Osteoblast (primary cell): ENCODE measurements around the gene NOL4L. TPM values are rescaled to one million over a fixed set of nuclear protein-coding genes. Genes with fewer than 3 reads are reported as not detected.

Experiments
- DNase-seq: peaks from one replicate; pipeline ENCODE4 v3.0.0; 2011; ENCODE audit warnings: low spot score, mixed read lengths; ENCODE audit not compliant: insufficient read length; ENCODE audit errors: missing footprints
- H2AFZ ChIP-seq: 2 replicates; pipeline ENCODE4 v1.6.0; 2011; ENCODE audit warnings: mild to moderate bottlenecking, low read length
- H3K27ac ChIP-seq: 2 replicates; pipeline ENCODE4 v1.5.1; 2011; ENCODE audit warnings: mild to moderate bottlenecking, low read depth, low read length, moderate library complexity
- H3K27me3 ChIP-seq: 2 replicates; pipeline ENCODE4 v1.6.0; 2012; ENCODE audit warnings: mild to moderate bottlenecking, control low read depth, inconsistent platforms, low read length, moderate library complexity; ENCODE audit not compliant: insufficient read depth
- H3K36me3 ChIP-seq: 2 replicates; pipeline ENCODE4 v1.5.1; 2011; ENCODE audit warnings: mild to moderate bottlenecking, low read length, control low read depth, moderate library complexity; ENCODE audit not compliant: insufficient read depth
- H3K4me1 ChIP-seq: 2 replicates; pipeline ENCODE4 v1.5.1; 2011; ENCODE audit warnings: mild to moderate bottlenecking, low read length, control low read depth, moderate library complexity; ENCODE audit not compliant: insufficient read depth
- H3K4me2 ChIP-seq: 2 replicates; pipeline ENCODE4 v1.6.0; 2011; ENCODE audit warnings: mild to moderate bottlenecking, low read length; ENCODE audit not compliant: insufficient read depth
- H3K4me3 ChIP-seq: fragments of 200-600 bp; sonication (generic); 3 replicates; pipeline ENCODE4 v1.5.1; 2012; ENCODE audit warnings: mild to moderate bottlenecking, low read length, inconsistent platforms; ENCODE audit not compliant: insufficient read depth
- H3K79me2 ChIP-seq: 2 replicates; pipeline ENCODE4 v1.6.0; 2012; ENCODE audit warnings: mild to moderate bottlenecking, low read length, control low read depth, inconsistent platforms; ENCODE audit not compliant: insufficient read depth
- H3K9me3 ChIP-seq: 2 replicates; pipeline ENCODE4 v1.5.1; 2011; ENCODE audit warnings: low read depth, low read length, control low read depth
- H4K20me1 ChIP-seq: 2 replicates; pipeline ENCODE4 v1.6.0; 2012; ENCODE audit warnings: mild to moderate bottlenecking, low read length, control low read depth; ENCODE audit not compliant: insufficient read depth
- total RNA-seq: library from RNA; depleted of rRNA; stranded (reverse); fragments of >200 nt; gene quantifications from 2 replicates; pipeline ENCODE4 v1.2.3, GENCODE V29; 2012
- TF ChIP-seq, protein P1 (sequence below): IDR thresholded peaks from 2 replicates; pipeline ENCODE4 v1.5.1; 2011; ENCODE audit warnings: mild to moderate bottlenecking, low read depth, low read length, moderate library complexity; ENCODE audit errors: extremely low read depth

The NOL4L gene
- total RNA-seq, 1 donor, result 6.2 TPM

DNA sequence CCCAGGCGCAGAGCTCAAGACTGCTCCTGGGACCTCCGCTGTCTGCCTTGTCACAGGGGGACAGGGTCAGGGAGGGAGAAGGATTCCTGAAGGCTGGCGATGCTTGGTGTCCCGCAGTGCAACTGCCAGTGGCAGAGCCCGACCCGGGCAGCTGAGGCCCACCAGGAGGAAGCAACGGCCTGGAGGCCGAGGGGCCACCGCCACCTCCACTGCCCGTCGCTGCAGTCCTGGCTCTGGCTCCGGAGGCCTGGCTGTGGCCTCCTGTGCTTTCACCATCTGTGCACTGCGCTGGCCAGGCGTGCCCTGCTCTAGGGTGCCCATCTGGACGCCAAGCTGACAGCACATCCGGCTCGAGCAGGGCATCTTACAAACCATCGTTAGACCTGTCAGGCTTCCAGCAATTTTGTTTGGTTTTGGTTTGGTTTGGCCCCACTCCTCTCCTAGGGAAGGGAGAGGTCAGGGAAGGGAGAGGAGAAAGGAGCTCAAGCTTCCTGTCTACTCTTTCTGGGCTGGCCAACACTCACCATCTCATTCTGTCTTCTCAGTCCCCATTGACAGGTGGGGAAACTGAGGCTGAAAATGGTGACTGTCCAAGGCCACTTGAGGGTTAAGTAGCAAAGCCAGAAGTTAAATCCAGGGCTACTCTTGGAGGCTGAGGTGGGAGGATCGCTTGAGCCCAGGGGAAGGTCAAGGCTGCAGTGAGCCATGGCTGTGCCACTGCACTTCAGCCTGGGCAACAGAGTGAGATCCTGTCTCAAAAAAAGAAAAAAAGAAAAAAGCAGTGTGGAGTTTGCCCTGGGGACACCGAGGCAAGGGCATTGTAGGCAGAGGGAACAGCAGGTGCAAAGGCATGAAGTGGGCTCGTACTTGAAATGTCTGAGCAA is 37.7 kb upstream of the NOL4L start:
- Histone ChIP-seq H3K4me3 (no peak overlapping the region), H3K4me2 (no peak overlapping the region), H3K27ac (no peak overlapping the region), H3K79me2 (no peaks in the 10 kb centered on the region), H3K27me3 (peaks cover 22% of the 10 kb centered on the region), H4K20me1 (no peaks in the 10 kb centered on the region), H3K36me3 (no peaks in the 10 kb centered on the region), H2AFZ (no peak overlapping the region), H3K9me3 (no peaks in the 10 kb centered on the region), H3K4me1 (peaks cover 8% of the 10 kb centered on the region)
- DNase-seq, result peak; percentile 68
- TF ChIP-seq, protein P1, sequence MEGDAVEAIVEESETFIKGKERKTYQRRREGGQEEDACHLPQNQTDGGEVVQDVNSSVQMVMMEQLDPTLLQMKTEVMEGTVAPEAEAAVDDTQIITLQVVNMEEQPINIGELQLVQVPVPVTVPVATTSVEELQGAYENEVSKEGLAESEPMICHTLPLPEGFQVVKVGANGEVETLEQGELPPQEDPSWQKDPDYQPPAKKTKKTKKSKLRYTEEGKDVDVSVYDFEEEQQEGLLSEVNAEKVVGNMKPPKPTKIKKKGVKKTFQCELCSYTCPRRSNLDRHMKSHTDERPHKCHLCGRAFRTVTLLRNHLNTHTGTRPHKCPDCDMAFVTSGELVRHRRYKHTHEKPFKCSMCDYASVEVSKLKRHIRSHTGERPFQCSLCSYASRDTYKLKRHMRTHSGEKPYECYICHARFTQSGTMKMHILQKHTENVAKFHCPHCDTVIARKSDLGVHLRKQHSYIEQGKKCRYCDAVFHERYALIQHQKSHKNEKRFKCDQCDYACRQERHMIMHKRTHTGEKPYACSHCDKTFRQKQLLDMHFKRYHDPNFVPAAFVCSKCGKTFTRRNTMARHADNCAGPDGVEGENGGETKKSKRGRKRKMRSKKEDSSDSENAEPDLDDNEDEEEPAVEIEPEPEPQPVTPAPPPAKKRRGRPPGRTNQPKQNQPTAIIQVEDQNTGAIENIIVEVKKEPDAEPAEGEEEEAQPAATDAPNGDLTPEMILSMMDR, result no peak

- no peaks in the 10 kb centered on the region for H3K36me3 ChIP-seq
- H2AFZ ChIP-seq, result no peak overlapping the region
- H3K4me3 ChIP-seq, result no peak overlapping the region
- H4K20me1 ChIP-seq, result no peaks in the 10 kb centered on the region
- TF ChIP-seq, protein P1, result no peak
- H3K27ac ChIP-seq, result no peak overlapping the region
- no peaks in the 10 kb centered on the region for H3K4me1 ChIP-seq
- H3K9me3 ChIP-seq, result no peaks in the 10 kb centered on the region
- H3K79me2 ChIP-seq, result no peaks in the 10 kb centered on the region
- peaks cover 18% of the 10 kb centered on the region for H3K27me3 ChIP-seq
- DNase-seq, result no peak
- H3K4me2 ChIP-seq, result no peak overlapping the region
These were observed 36.9 kb upstream of the NOL4L start for GRCh38 chr20:32621891-32622584.

DNA sequence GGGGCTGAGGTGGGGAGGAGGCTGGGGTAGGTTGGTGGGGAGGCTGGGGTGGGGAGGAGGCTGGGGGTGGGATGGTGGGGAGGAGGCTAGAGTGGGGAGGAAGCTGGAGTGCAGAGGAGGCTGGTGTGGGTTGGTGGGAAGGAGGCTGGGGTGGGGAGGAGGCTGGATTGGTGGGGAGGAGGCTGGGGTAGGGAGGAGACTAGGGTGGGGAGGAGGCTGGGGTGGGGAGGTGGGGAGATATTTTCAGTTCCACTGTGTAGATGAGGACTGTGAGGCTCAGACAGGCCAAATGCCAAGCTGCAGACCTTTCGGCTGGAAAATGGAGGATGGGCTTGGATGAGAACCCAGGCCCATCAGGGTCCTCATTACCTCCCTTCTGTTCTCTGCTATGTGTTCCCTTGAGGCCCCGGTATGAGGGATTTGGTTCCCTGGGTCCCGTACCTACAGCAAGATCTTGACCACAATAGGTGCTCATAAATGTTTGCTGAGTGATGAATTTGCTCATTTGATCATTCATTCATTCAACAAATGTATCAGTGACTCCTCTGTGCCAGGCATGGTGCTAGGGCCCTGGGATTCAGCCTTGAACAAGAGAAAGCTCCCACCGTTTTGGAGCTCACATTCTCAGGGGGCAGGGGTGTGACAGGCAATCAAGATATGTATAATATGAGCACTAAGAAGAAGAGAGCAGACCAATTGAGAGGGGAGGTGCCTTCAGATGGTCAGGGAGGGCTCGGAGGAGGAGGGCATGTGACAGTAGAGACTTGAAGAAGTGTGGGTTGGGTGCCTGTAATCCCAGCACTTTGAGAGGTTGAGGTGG is 36.1 kb upstream of the NOL4L start:
- Histone ChIP-seq H3K36me3 (no peaks in the 10 kb centered on the region), H3K4me1 (no peaks in the 10 kb centered on the region), H2AFZ (no peak overlapping the region), H3K4me3 (no peak overlapping the region), H3K27me3 (peaks cover 13% of the 10 kb centered on the region), H3K79me2 (no peaks in the 10 kb centered on the region), H3K4me2 (no peak overlapping the region), H4K20me1 (no peaks in the 10 kb centered on the region), H3K27ac (no peak overlapping the region), H3K9me3 (no peaks in the 10 kb centered on the region)
- peak; percentile 94 for DNase-seq
- TF ChIP-seq, protein P1, result no peak
